Stimulated activated CD4-positive, alpha-beta T cell treated with anti-CD3 and anti-CD28 coated beads, Interleukin-12 subunit alpha, Interleukin-12 subunit beta, amount 100 ng/mL, for 48 hours (primary cell): ENCODE data around the gene DMGDH.

Experiments used
- DNase-seq, 3 donors: peaks; one replicate each; pipeline ENCODE4 v3.0.0-alpha.2; 2020; ENCODE audit warnings: low read depth in 2 of 3, low spot score in 1 of 3

Gene DMGDH

GRCh38 chr5:78975035-78975434 lies 94.4 kb downstream of the DMGDH start:
- no peak for DNase-seq

GRCh38 chr5:78974601-78975000 lies 94.9 kb downstream of the DMGDH start:
- DNase-seq = no peak

GRCh38 chr5:78974011-78974410 lies 95.5 kb downstream of the DMGDH start:
- DNase-seq = no peak

GRCh38 chr5:78972654-78973428 lies 96.6 kb downstream of the DMGDH start:
- DNase-seq = no peak

- no peak for DNase-seq
Observed at GRCh38 chr5:78971998-78972397, 97.5 kb downstream of the DMGDH start.

- no peak for DNase-seq
Observed at GRCh38 chr5:78968781-78969180, 100.7 kb downstream of the DMGDH start.

GRCh38 chr5:78964889-78965288 lies 104.6 kb downstream of the DMGDH start:
- no peak for DNase-seq

GRCh38 chr5:78961743-78962142 lies 107.7 kb downstream of the DMGDH start:
- no peak for DNase-seq

- no peak for DNase-seq
Observed at GRCh38 chr5:78959767-78960166, 109.7 kb downstream of the DMGDH start.

- no peak for DNase-seq
Observed at GRCh38 chr5:78958672-78959445, 110.6 kb downstream of the DMGDH start.

GRCh38 chr5:78956901-78957300 lies 112.6 kb downstream of the DMGDH start:
- DNase-seq = no peak

GRCh38 chr5:78953092-78953800 lies 116.2 kb downstream of the DMGDH start:
- no peak for DNase-seq
